GM12865 (cell line): Measurements from ENCODE around the gene PGLYRP4.

Experiments
- DNase-seq: peaks from one replicate; pipeline ENCODE4 v3.0.0; 2010; ENCODE audit warnings: low read depth
- H3K4me3 ChIP-seq: 2 replicates; pipeline ENCODE4 v1.5.1; 2011; ENCODE audit warnings: mild to moderate bottlenecking, low read depth, low read length, control low read depth
- TF ChIP-seq, protein P1 (sequence below): IDR thresholded peaks from 2 replicates; pipeline ENCODE4 v1.5.1; 2011; ENCODE audit warnings: low read length, control low read depth, low read depth, inconsistent platforms; ENCODE audit not compliant: insufficient read depth; ENCODE audit errors: missing control alignments

Gene PGLYRP4

DNA sequence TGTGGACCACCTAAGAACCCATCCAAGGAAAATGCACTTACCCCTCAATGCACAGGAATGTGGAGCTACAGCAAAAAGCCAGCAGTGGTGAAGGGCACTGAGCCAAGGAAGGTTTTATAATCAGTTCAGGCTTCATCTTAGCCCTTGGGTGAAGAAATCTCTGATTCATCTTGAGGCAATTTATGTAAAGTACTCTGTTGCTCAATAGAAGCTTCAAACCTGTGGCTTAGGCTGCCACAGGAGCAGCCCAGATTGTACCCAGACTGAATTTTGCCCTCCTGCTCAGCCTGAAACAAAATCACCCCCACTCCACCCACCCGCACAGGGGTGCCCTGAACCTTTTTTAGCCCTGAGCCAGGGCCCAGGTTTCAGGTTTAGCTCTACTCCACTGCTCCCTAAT lies 26.9 kb upstream of the PGLYRP4 start, which contains the start of gene S100A12:
Gene S100A12, minus strand, starts transcription at position 111 of the 400 bp plus-strand sequence. CDS start 1,029 bp downstream, outside the sequence.
- H3K4me3 ChIP-seq, result no peak within 1 kb of the TSS
- no peak for DNase-seq
- TF ChIP-seq, protein P1, sequence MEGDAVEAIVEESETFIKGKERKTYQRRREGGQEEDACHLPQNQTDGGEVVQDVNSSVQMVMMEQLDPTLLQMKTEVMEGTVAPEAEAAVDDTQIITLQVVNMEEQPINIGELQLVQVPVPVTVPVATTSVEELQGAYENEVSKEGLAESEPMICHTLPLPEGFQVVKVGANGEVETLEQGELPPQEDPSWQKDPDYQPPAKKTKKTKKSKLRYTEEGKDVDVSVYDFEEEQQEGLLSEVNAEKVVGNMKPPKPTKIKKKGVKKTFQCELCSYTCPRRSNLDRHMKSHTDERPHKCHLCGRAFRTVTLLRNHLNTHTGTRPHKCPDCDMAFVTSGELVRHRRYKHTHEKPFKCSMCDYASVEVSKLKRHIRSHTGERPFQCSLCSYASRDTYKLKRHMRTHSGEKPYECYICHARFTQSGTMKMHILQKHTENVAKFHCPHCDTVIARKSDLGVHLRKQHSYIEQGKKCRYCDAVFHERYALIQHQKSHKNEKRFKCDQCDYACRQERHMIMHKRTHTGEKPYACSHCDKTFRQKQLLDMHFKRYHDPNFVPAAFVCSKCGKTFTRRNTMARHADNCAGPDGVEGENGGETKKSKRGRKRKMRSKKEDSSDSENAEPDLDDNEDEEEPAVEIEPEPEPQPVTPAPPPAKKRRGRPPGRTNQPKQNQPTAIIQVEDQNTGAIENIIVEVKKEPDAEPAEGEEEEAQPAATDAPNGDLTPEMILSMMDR, result no peak

DNA sequence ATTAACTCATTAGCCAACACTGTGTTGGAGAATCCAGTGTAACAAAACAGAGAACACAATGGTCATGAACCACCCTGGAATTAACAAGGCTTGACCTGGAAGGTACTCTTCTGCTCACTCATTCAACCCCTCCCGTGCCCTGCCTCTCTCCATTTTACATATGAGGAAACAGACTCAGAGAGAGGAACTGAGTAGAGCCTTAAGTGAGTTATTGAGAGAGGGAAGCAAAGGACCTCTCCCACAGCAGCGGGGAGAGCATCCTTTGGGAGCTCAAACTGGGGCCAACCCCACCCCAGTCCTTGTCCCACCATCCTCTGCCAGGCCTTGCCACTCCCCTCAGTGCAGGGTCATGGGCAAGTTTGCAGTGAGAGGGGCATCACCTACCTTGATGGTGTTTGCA lies 25.4 kb upstream of the PGLYRP4 start:
- no peak for DNase-seq
- TF ChIP-seq, protein P1, result no peak

DNA sequence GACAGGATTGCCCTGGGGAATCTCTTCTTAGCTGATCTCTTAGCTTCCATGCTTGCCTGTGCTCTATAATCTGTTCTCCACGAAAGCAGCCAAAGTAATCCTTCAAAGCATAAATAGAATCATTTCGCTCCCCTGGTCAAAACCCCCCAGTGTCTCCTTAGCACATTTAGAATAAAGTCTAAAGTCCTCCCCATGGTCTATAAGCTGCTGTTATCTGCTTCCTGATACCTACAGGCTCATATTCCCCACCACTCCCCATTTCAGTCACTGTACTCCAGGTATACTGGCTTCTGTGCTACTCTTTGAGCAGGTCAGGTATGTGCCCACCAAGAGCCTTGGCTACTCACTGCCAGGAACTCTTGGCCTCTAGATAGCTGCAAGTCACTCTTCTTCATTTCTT lies 23.9 kb upstream of the PGLYRP4 start:
- no peak overlapping the region for H3K4me3 ChIP-seq
- no peak for DNase-seq
- TF ChIP-seq, protein P1, result no peak

More for the DNA sequence above, 25.4 kb upstream of the PGLYRP4 start:
- H3K4me3 ChIP-seq, result no peak overlapping the region

DNA sequence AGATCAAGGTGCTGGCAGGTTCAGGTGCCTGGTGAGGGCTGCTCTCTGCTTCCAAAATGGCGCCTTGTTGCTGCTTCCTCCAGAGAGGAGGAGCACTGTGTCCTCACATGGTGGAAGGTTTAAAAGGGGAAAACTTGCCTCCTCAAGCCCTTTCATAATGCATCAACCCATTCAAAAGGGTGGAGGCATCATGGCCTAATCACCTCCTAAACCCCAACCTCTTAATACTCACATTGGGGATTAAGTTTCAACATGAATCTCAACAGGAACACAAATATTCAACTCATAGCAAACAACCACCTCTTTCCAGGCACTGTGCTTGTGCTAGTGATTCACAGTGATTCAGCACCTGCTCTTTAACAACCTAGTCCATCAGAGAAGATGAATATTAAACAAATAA lies 22.6 kb upstream of the PGLYRP4 start:
- no peak for DNase-seq
- TF ChIP-seq, protein P1, result no peak
- no peak overlapping the region for H3K4me3 ChIP-seq

DNA sequence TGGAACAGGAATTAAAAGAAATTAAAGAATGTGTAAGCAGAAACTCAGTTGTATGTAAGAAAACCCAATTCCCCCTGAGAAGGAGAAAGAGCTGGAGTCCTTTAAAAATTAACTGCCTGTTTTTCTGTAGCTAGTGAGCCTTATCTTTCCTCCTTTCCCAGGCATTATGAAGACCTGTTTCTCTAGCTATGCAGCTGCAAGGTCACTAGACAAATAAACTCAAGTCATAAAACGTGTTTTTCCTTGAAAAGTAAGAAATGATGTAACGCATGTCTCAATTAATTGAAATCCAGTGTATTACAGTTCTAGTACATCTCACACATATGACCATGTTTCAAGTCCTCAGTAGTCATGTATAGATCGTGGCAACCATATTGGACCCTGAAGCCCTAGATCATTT lies 21.5 kb upstream of the PGLYRP4 start:
- TF ChIP-seq, protein P1, result no peak
- no peak overlapping the region for H3K4me3 ChIP-seq
- DNase-seq, result no peak

DNA sequence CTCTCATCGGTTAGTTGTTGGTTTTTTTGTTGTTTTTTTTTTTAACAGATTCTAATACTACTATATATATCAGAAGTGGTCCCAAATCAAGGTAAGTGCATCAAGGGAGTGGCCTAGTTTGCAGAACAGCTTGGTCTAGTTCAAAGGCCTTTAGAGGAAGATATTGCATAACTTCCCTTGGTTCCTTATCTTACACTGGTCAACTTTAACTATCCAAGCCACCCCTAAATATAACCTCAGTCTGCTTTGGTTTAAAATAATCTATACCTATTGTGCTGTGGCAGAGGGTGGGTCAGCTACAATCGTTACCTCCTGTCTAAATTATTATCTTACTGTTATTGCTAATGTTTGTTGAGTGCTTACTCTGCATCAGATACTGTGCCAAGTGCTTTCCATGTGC lies 19.9 kb upstream of the PGLYRP4 start:
- no peak for DNase-seq
- no peak overlapping the region for H3K4me3 ChIP-seq
- TF ChIP-seq, protein P1, result no peak

DNA sequence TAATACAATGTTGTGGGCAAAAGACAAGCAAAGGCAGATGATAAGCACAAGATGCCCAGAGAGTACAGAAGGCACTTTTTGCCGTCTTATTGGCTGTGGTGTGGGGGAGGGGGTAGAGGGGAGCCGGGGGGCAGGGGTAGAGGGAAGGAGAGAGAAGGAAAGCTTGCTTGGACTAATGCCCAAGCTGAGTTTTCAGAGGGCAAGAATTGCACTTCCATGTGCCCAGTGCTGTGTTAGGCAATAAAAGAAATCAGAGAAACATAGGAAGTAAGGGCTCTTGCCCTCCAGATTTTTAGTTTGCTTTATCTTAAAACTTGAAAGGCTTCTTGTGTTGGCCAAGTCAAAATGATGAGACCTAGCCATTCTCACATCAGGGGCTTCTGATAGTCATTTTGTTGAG lies 18.4 kb upstream of the PGLYRP4 start:
- TF ChIP-seq, protein P1, result no peak

More for the DNA sequence above, 18.4 kb upstream of the PGLYRP4 start:
- H3K4me3 ChIP-seq, result no peak overlapping the region
- no peak for DNase-seq
